H1 (cell line): ENCODE results near the gene FPR2. TPM values are rescaled to one million over a fixed set of nuclear protein-coding genes. Genes with fewer than 3 reads are reported as not detected.

Experiments used
- ASH2L ChIP-seq: fragments of 200-600, 300-600 bp; sonication (generic); IDR thresholded peaks from one replicate; pipeline ENCODE4 v1.7.1; 2017; ENCODE audit warnings: low read length
- BCL11A ChIP-seq, 2 experiments: IDR thresholded peaks; one replicate each; pipeline ENCODE4 v1.6.1; 2011; ENCODE audit warnings: low read depth in 2 of 2, low read length in 2 of 2, mild to moderate bottlenecking in 2 of 2
- CBX5 ChIP-seq: fragments of 300-800, 300-1000 bp; sonication (generic); IDR thresholded peaks from 2 replicates; pipeline ENCODE4 v1.7.1; 2016; ENCODE audit warnings: antibody characterized with exemption, low read length, low read depth
- CBX8 ChIP-seq: fragments of 300-800, 300-1000 bp; sonication (generic); IDR thresholded peaks from 2 replicates; pipeline ENCODE4 v1.7.1; 2016; ENCODE audit warnings: low read depth, low read length, borderline replicate concordance
- CHD1 ChIP-seq: IDR thresholded peaks from 2 replicates; pipeline ENCODE4 v1.6.1; 2012; ENCODE audit warnings: low read depth, low read length, improper control_type of control experiment
- GTF2F1 ChIP-seq: IDR thresholded peaks from 2 replicates; pipeline ENCODE4 v1.6.1; 2012; ENCODE audit warnings: low read depth, low read length, improper control_type of control experiment, borderline replicate concordance
- NANOG ChIP-seq: IDR thresholded peaks from 2 replicates; pipeline ENCODE4 v1.6.1; 2011; ENCODE audit warnings: low read length, low read depth, mild to moderate bottlenecking, inconsistent platforms; ENCODE audit not compliant: insufficient read depth, poor library complexity, severe bottlenecking
- POLR2A ChIP-seq, 2 experiments: IDR thresholded peaks; 1 replicate in 1 of 2; 2 replicates in 1 of 2; pipeline ENCODE4 v1.6.1; 2011; ENCODE audit warnings: low read depth in 2 of 2, low read length in 2 of 2, mild to moderate bottlenecking in 2 of 2; ENCODE audit errors: control extremely low read depth in 1 of 2
- RXRA ChIP-seq: IDR thresholded peaks from 2 replicates; pipeline ENCODE4 v1.6.1; 2011; ENCODE audit warnings: low read depth, mild to moderate bottlenecking, low read length, moderate library complexity; ENCODE audit not compliant: insufficient read depth
- SAP30 ChIP-seq: fragments of 300-600 bp; sonication (generic); IDR thresholded peaks from 2 replicates; pipeline ENCODE4 v1.7.1; 2012; ENCODE audit warnings: low read length, moderate library complexity, mild to moderate bottlenecking, inconsistent platforms; ENCODE audit not compliant: insufficient read depth, insufficient replicate concordance
- polyA plus RNA-seq, 7 experiments: library from polyadenylated mRNA; depleted of rRNA in 3 of 7; stranded (reverse) in 5 of 7; unstranded in 2 of 7; fragments of >200 nt in 5 of 7; fragments of 200-250 nt in 2 of 7; gene quantifications; 1 replicate in 5 of 7; 2 replicates in 1 of 7; 4 replicates in 1 of 7; pipeline versions ENCODE4 v1.2.1 to v1.2.3, GENCODE V29; 2011 to 2013; ENCODE audit warnings: missing spikeins in 2 of 7, mixed read lengths in 2 of 7
- total RNA-seq: library from RNA; stranded (reverse); fragmentation: NEBNext Ultra II Directional; extraction: Animal tissue kit (Norgen Biotek cat#: 25700); gene quantifications from 2 replicates; pipeline ENCODE4 v1.2.1, GENCODE V29; 2021
- TF ChIP-seq, protein P1 (sequence below): fragments of 300-600 bp; sonication (generic); IDR thresholded peaks from 2 replicates; pipeline ENCODE4 v1.7.1; 2012; ENCODE audit warnings: low read length, moderate library complexity, mild to moderate bottlenecking, inconsistent platforms; ENCODE audit not compliant: insufficient replicate concordance

The FPR2 gene
- total and polyA plus RNA-seq, 2 of the 8 experiments (the other 6 are each of a cell fraction or from before 2014, with no cell fraction given): 0.17 TPM; not detected in 1

GRCh38 chr19:51799034-51799773 is 38.2 kb downstream of the FPR2 start (continued):
- TF ChIP-seq, protein P1, sequence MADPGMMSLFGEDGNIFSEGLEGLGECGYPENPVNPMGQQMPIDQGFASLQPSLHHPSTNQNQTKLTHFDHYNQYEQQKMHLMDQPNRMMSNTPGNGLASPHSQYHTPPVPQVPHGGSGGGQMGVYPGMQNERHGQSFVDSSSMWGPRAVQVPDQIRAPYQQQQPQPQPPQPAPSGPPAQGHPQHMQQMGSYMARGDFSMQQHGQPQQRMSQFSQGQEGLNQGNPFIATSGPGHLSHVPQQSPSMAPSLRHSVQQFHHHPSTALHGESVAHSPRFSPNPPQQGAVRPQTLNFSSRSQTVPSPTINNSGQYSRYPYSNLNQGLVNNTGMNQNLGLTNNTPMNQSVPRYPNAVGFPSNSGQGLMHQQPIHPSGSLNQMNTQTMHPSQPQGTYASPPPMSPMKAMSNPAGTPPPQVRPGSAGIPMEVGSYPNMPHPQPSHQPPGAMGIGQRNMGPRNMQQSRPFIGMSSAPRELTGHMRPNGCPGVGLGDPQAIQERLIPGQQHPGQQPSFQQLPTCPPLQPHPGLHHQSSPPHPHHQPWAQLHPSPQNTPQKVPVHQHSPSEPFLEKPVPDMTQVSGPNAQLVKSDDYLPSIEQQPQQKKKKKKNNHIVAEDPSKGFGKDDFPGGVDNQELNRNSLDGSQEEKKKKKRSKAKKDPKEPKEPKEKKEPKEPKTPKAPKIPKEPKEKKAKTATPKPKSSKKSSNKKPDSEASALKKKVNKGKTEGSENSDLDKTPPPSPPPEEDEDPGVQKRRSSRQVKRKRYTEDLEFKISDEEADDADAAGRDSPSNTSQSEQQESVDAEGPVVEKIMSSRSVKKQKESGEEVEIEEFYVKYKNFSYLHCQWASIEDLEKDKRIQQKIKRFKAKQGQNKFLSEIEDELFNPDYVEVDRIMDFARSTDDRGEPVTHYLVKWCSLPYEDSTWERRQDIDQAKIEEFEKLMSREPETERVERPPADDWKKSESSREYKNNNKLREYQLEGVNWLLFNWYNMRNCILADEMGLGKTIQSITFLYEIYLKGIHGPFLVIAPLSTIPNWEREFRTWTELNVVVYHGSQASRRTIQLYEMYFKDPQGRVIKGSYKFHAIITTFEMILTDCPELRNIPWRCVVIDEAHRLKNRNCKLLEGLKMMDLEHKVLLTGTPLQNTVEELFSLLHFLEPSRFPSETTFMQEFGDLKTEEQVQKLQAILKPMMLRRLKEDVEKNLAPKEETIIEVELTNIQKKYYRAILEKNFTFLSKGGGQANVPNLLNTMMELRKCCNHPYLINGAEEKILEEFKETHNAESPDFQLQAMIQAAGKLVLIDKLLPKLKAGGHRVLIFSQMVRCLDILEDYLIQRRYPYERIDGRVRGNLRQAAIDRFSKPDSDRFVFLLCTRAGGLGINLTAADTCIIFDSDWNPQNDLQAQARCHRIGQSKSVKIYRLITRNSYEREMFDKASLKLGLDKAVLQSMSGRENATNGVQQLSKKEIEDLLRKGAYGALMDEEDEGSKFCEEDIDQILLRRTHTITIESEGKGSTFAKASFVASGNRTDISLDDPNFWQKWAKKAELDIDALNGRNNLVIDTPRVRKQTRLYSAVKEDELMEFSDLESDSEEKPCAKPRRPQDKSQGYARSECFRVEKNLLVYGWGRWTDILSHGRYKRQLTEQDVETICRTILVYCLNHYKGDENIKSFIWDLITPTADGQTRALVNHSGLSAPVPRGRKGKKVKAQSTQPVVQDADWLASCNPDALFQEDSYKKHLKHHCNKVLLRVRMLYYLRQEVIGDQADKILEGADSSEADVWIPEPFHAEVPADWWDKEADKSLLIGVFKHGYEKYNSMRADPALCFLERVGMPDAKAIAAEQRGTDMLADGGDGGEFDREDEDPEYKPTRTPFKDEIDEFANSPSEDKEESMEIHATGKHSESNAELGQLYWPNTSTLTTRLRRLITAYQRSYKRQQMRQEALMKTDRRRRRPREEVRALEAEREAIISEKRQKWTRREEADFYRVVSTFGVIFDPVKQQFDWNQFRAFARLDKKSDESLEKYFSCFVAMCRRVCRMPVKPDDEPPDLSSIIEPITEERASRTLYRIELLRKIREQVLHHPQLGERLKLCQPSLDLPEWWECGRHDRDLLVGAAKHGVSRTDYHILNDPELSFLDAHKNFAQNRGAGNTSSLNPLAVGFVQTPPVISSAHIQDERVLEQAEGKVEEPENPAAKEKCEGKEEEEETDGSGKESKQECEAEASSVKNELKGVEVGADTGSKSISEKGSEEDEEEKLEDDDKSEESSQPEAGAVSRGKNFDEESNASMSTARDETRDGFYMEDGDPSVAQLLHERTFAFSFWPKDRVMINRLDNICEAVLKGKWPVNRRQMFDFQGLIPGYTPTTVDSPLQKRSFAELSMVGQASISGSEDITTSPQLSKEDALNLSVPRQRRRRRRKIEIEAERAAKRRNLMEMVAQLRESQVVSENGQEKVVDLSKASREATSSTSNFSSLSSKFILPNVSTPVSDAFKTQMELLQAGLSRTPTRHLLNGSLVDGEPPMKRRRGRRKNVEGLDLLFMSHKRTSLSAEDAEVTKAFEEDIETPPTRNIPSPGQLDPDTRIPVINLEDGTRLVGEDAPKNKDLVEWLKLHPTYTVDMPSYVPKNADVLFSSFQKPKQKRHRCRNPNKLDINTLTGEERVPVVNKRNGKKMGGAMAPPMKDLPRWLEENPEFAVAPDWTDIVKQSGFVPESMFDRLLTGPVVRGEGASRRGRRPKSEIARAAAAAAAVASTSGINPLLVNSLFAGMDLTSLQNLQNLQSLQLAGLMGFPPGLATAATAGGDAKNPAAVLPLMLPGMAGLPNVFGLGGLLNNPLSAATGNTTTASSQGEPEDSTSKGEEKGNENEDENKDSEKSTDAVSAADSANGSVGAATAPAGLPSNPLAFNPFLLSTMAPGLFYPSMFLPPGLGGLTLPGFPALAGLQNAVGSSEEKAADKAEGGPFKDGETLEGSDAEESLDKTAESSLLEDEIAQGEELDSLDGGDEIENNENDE: no peak
- TF ChIP-seq GTF2F1 (no peak), ASH2L (no peak), CBX5 (no peak), CBX8 (no peak), RXRA (no peak), POLR2A (IDR thresholded peaks at IDR 0.05; ENCODE audit: control extremely low read depth in 1 of 2, low read depth in 2 of 2, low read length in 2 of 2) (no peak), NANOG (no peak), SAP30 (no peak), CHD1 (no peak), BCL11A (IDR thresholded peaks at IDR 0.05; ENCODE audit: low read depth in 2 of 2, low read length in 2 of 2) (no peak)
